WTC11 (cell line): ENCODE data around the gene TFPI2.

Experiments
- CTCF ChIP-seq: fragments of 200-600 bp; IDR thresholded peaks from 2 replicates; pipeline ENCODE4 v1.8.0; 2022; ENCODE audit warnings: antibody characterized with exemption
- NFYB ChIP-seq: sonication (generic); formaldehyde crosslinking; conservative IDR thresholded peaks from 2 replicates; pipeline ENCODE4 v1.8.0; 2022; ENCODE audit warnings: low read depth, missing genetic modification reagents
- PRRX2 ChIP-seq: fragments of 250-450 bp; sonication (Bioruptor Pico); IDR thresholded peaks from 2 replicates; pipeline ENCODE4 v1.8.0; 2021; ENCODE audit warnings: mild to moderate bottlenecking
- TCF7 ChIP-seq: sonication (generic); formaldehyde crosslinking; IDR thresholded peaks from 2 replicates; pipeline ENCODE4 v1.8.0; 2022; ENCODE audit warnings: mild to moderate bottlenecking, low read depth, missing genetic modification reagents, moderate library complexity
- TP53 ChIP-seq: sonication (generic); formaldehyde crosslinking; IDR thresholded peaks from 2 replicates; pipeline ENCODE4 v1.8.1; 2023; ENCODE audit warnings: mild to moderate bottlenecking, missing genetic modification reagents
- ZBTB21 ChIP-seq: sonication (generic); formaldehyde crosslinking; IDR thresholded peaks from 2 replicates; pipeline ENCODE4 v1.8.1; 2023; ENCODE audit warnings: mild to moderate bottlenecking, missing genetic modification reagents, borderline replicate concordance
- ZNF263 ChIP-seq: sonication (generic); formaldehyde crosslinking; IDR thresholded peaks from 2 replicates; pipeline ENCODE4 v1.8.1; 2022; ENCODE audit warnings: low read depth, mild to moderate bottlenecking, moderate library complexity, missing genetic modification reagents
- ZNF281 ChIP-seq: sonication (generic); formaldehyde crosslinking; IDR thresholded peaks from 2 replicates; pipeline ENCODE4 v1.8.0; 2023; ENCODE audit warnings: mild to moderate bottlenecking, missing genetic modification reagents
- ZNF512 ChIP-seq: sonication (generic); formaldehyde crosslinking; IDR thresholded peaks from 2 replicates; pipeline ENCODE4 v1.8.1; 2022; ENCODE audit warnings: missing genetic modification reagents, borderline replicate concordance
- TF ChIP-seq, protein P1 (sequence below): sonication (generic); formaldehyde crosslinking; IDR thresholded peaks from 2 replicates; pipeline ENCODE4 v1.8.1; 2023; ENCODE audit warnings: mild to moderate bottlenecking, missing genetic modification reagents, borderline replicate concordance

- TF ChIP-seq PRRX2 (CRISPR knock-in tag), result no peak
- TF ChIP-seq CTCF, result no peak
- TF ChIP-seq NFYB, result no peak
- no peak for TF ChIP-seq ZBTB21 (CRISPR knock-in tag)
- TF ChIP-seq, protein P1, sequence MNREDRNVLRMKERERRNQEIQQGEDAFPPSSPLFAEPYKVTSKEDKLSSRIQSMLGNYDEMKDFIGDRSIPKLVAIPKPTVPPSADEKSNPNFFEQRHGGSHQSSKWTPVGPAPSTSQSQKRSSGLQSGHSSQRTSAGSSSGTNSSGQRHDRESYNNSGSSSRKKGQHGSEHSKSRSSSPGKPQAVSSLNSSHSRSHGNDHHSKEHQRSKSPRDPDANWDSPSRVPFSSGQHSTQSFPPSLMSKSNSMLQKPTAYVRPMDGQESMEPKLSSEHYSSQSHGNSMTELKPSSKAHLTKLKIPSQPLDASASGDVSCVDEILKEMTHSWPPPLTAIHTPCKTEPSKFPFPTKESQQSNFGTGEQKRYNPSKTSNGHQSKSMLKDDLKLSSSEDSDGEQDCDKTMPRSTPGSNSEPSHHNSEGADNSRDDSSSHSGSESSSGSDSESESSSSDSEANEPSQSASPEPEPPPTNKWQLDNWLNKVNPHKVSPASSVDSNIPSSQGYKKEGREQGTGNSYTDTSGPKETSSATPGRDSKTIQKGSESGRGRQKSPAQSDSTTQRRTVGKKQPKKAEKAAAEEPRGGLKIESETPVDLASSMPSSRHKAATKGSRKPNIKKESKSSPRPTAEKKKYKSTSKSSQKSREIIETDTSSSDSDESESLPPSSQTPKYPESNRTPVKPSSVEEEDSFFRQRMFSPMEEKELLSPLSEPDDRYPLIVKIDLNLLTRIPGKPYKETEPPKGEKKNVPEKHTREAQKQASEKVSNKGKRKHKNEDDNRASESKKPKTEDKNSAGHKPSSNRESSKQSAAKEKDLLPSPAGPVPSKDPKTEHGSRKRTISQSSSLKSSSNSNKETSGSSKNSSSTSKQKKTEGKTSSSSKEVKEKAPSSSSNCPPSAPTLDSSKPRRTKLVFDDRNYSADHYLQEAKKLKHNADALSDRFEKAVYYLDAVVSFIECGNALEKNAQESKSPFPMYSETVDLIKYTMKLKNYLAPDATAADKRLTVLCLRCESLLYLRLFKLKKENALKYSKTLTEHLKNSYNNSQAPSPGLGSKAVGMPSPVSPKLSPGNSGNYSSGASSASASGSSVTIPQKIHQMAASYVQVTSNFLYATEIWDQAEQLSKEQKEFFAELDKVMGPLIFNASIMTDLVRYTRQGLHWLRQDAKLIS (CRISPR knock-in tag), result no peak
- TF ChIP-seq ZNF281 (CRISPR knock-in tag), result no peak
- TF ChIP-seq ZNF512 (CRISPR knock-in tag), result no peak
- no peak for TF ChIP-seq TP53 (CRISPR knock-in tag)
- no peak for TF ChIP-seq ZNF263 (CRISPR knock-in tag)
- TF ChIP-seq TCF7 (CRISPR knock-in tag), result no peak
Observed at GRCh38 chr7:93937818-93938217, 47.3 kb upstream of the TFPI2 start.
